Liver (tissue), 10 donors: ENCODE data around the gene KIF3C. TPM values are rescaled to one million over a fixed set of nuclear protein-coding genes. Genes with fewer than 3 reads are reported as not detected.

Experiments used
- DNase-seq: peaks from one replicate; pipeline ENCODE4 v3.0.0-alpha.2; 2017; ENCODE audit warnings: low spot score
- H3K27ac ChIP-seq, 2 donors: one replicate each; pipeline ENCODE4 v1.7.0; 2013; ENCODE audit warnings: inconsistent platforms in 2 of 2, low read length in 2 of 2, control low read depth in 1 of 2, low read depth in 1 of 2, mild to moderate bottlenecking in 1 of 2
- H3K27me3 ChIP-seq, 4 donors: one replicate each; pipeline versions ENCODE4 v1.6.1 to v1.7.0; 2013; ENCODE audit warnings: low read length in 3 of 4, inconsistent platforms in 1 of 4, mild to moderate bottlenecking in 1 of 4, moderate library complexity in 1 of 4; ENCODE audit not compliant: control insufficient read depth in 4 of 4, insufficient read depth in 4 of 4
- H3K36me3 ChIP-seq, 4 donors: one replicate each; pipeline versions ENCODE4 v1.6.1 to v1.7.0; 2013; ENCODE audit warnings: low read length in 3 of 4, mild to moderate bottlenecking in 3 of 4, low read depth in 1 of 4, moderate library complexity in 1 of 4; ENCODE audit not compliant: control insufficient read depth in 4 of 4, insufficient read depth in 3 of 4
- H3K4me1 ChIP-seq, 4 donors: one replicate each; pipeline versions ENCODE4 v1.6.1 to v1.7.0; 2013; ENCODE audit warnings: low read length in 3 of 4, mild to moderate bottlenecking in 3 of 4, moderate library complexity in 1 of 4; ENCODE audit not compliant: control insufficient read depth in 4 of 4, insufficient read depth in 4 of 4
- H3K4me3 ChIP-seq, 3 donors: one replicate each; pipeline versions ENCODE4 v1.6.1 to v1.7.0; 2013; ENCODE audit warnings: low read length in 3 of 3, control low read depth in 1 of 3, low read depth in 1 of 3, mild to moderate bottlenecking in 1 of 3
- H3K9ac ChIP-seq, 2 donors: one replicate each; pipeline ENCODE4 v1.7.0; 2013; ENCODE audit warnings: low read length in 2 of 2, mild to moderate bottlenecking in 2 of 2, moderate library complexity in 2 of 2, control low read depth in 1 of 2, low read depth in 1 of 2
- H3K9me3 ChIP-seq, 4 donors: one replicate each; pipeline versions ENCODE4 v1.6.1 to v1.7.0; 2013; ENCODE audit warnings: low read length in 3 of 4; ENCODE audit not compliant: control insufficient read depth in 4 of 4
- EGR1 ChIP-seq, 2 donors: IDR thresholded peaks; 2 replicates each; pipeline ENCODE4 v1.6.1; 2016 to 2018; ENCODE audit warnings: antibody characterized with exemption in 2 of 2, low read depth in 2 of 2
- GABPA ChIP-seq, 2 donors: IDR thresholded peaks in 1 of 2; conservative IDR thresholded peaks in 1 of 2; 2 replicates each; pipeline ENCODE4 v1.6.1; 2016; ENCODE audit warnings: antibody characterized with exemption in 2 of 2, mild to moderate bottlenecking in 1 of 2, moderate library complexity in 1 of 2
- WGBS: extraction: QIAGEN DNeasy Blood & Tissue Kit; methylation state at CpG from one replicate; pipeline ENCODE4 v1.1.7; 2013; 5-methylcytosine and 5-hydroxymethylcytosine counted together
- polyA plus RNA-seq, 2 donors: library from polyadenylated mRNA; stranded (reverse) in 1 of 2; unstranded in 1 of 2; fragments of 200-250 nt in 1 of 2; fragments of >200 nt in 1 of 2; fragmentation: Nextera tagmentation in 1 of 2; extraction: Ambion mirVana in 1 of 2; gene quantifications; one replicate each; pipeline versions ENCODE4 v1.2.1 to v1.2.3, GENCODE V29; 2013 to 2015
- small RNA-seq: library from RNA; depleted of rRNA; stranded (forward); fragments of <200 nt; gene quantifications from one replicate; pipeline ENCODE3, GENCODE V24; 2014
- total RNA-seq, 2 donors: library from RNA; depleted of rRNA; stranded (reverse); fragments of >200 nt; gene quantifications; one replicate each; pipeline ENCODE4 v1.2.3, GENCODE V29; 2014
- TF ChIP-seq, protein P1 (sequence below): fragments of 150-350 bp; IDR thresholded peaks from 2 replicates; pipeline ENCODE4 v1.5.1; 2017; ENCODE audit warnings: improper control_type of control experiment, low read depth, low read length; ENCODE audit not compliant: missing input control
- TF ChIP-seq, protein P2 (sequence below): IDR thresholded peaks from 2 replicates; pipeline ENCODE4 v1.6.1; 2016; ENCODE audit warnings: antibody characterized with exemption, mild to moderate bottlenecking
- donor health status: healthy.
- donor health status: healthy.
- donor health status: healthy.
- donor health status: healthy.
- donor health status: healthy.

The KIF3C gene
- total and polyA plus RNA-seq, 4 donors = 0.26 to 0.93 (median 0.67) TPM

DNA sequence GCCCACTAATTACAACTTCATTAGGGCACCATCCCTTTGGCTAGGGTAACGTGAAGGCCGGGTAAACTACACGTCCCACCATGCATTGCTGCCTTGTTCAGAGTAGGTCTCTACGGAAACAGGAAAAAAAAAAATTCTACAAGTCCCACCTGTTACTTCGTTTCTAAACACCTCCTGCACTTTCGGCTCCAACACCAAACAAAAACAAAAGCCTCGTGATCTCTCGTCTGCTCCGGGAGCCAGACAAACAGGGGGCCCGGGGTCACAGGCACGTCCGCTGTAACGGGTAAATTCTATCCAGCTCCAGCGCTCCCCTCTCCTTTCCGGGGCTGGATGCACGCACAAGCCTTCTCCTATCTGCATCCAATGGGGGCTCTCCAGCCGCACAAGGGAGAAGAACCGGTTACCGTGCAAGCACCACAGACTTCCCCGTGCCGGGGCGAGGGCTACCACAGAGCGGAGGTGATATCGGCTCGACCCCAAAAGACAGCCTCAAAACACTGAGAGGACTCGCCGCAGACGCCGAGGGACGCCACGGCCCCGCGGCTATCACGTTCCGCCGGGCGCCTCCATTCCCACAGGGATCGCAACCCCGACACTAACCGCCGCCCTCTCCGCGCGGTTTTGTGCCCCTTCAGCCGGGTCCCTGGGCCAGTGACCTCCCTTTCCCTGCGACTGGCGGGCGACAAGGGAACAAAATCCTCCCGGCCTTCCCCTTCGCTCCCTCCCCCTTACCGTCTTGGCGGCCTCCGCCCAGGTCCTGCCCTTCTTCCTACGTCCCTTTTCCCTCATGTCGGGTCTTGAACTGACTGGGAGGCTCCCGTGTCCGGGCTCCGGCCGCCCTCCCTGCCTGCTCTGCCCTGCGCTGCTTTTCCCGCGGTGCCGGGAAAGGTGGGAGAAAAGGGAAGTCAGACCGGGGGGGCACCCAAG is 104.6 kb downstream of the KIF3C start:
- peaks cover 0 to 3% (median 1%) of the 10 kb centered on the region in 4 donors for H3K36me3 ChIP-seq
- H3K9me3 ChIP-seq = no peaks in the 10 kb centered on the region
- H3K4me3 ChIP-seq = peak overlapping the region; percentile 86 to 97 (median 97)
- no peaks in the 10 kb centered on the region for H3K27me3 ChIP-seq
- H3K9ac ChIP-seq = peak overlapping the region; percentile 61 to 75
- H3K4me1 ChIP-seq = peaks cover 3 to 22% (median 15%) of the 10 kb centered on the region in 4 donors
- no peak for TF ChIP-seq EGR1 (IDR thresholded peaks at IDR 0.05; ENCODE audit: low read depth in 2 of 2)
- TF ChIP-seq, protein P1, sequence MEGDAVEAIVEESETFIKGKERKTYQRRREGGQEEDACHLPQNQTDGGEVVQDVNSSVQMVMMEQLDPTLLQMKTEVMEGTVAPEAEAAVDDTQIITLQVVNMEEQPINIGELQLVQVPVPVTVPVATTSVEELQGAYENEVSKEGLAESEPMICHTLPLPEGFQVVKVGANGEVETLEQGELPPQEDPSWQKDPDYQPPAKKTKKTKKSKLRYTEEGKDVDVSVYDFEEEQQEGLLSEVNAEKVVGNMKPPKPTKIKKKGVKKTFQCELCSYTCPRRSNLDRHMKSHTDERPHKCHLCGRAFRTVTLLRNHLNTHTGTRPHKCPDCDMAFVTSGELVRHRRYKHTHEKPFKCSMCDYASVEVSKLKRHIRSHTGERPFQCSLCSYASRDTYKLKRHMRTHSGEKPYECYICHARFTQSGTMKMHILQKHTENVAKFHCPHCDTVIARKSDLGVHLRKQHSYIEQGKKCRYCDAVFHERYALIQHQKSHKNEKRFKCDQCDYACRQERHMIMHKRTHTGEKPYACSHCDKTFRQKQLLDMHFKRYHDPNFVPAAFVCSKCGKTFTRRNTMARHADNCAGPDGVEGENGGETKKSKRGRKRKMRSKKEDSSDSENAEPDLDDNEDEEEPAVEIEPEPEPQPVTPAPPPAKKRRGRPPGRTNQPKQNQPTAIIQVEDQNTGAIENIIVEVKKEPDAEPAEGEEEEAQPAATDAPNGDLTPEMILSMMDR = no peak
- TF ChIP-seq, protein P2, sequence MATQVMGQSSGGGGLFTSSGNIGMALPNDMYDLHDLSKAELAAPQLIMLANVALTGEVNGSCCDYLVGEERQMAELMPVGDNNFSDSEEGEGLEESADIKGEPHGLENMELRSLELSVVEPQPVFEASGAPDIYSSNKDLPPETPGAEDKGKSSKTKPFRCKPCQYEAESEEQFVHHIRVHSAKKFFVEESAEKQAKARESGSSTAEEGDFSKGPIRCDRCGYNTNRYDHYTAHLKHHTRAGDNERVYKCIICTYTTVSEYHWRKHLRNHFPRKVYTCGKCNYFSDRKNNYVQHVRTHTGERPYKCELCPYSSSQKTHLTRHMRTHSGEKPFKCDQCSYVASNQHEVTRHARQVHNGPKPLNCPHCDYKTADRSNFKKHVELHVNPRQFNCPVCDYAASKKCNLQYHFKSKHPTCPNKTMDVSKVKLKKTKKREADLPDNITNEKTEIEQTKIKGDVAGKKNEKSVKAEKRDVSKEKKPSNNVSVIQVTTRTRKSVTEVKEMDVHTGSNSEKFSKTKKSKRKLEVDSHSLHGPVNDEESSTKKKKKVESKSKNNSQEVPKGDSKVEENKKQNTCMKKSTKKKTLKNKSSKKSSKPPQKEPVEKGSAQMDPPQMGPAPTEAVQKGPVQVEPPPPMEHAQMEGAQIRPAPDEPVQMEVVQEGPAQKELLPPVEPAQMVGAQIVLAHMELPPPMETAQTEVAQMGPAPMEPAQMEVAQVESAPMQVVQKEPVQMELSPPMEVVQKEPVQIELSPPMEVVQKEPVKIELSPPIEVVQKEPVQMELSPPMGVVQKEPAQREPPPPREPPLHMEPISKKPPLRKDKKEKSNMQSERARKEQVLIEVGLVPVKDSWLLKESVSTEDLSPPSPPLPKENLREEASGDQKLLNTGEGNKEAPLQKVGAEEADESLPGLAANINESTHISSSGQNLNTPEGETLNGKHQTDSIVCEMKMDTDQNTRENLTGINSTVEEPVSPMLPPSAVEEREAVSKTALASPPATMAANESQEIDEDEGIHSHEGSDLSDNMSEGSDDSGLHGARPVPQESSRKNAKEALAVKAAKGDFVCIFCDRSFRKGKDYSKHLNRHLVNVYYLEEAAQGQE = peak; percentile 22
- TF ChIP-seq GABPA (IDR thresholded peaks at IDR 0.05 in 1 of 2, conservative IDR thresholded peaks at IDR 0.05 in 1 of 2) = peak in 1 of 2 donors; percentile 35
- DNase-seq = peak; percentile 68
- WGBS = under 1% methylated on average over 64 of the region's 64 CpGs
- peak overlapping the region; percentile 84 to 94 for H3K27ac ChIP-seq

Small RNA genes within 50 kb of the gene (small RNA-seq; reads per million reads assigned to genes)
- gene NDUFB4P4 (not detected), gene UQCRHP2 (not detected)

Other genes with a start within 250 kb of the KIF3C start
- gene ASXL2, start 104.0 kb downstream of the KIF3C start, total RNA-seq = 1 to 10 TPM; 6.0 to 7.3 TPM
- 1 to 10 TPM; 2.4 to 2.8 TPM for gene ASXL2, start 104.0 kb downstream of the KIF3C start, polyA plus RNA-seq
- 10 to 100 TPM; 51.5 to 52.2 TPM for gene RAB10, start 51.6 kb upstream of the KIF3C start, total RNA-seq
- gene RAB10, start 51.6 kb upstream of the KIF3C start, polyA plus RNA-seq = 10 to 100 TPM; 26.6 to 31.7 TPM
- under 1 TPM; 0.08 to 0.19 TPM for gene GAREM2, start 190.6 kb upstream of the KIF3C start, total RNA-seq
- under 1 TPM; 0.13 to 0.28 TPM for gene GAREM2, start 190.6 kb upstream of the KIF3C start, polyA plus RNA-seq